ENCODE data around the gene P3H1.

Gene P3H1

GRCh38 chr1:42783092-42783491, 16.3 kb upstream of the P3H1 start:
- H3K4me3 ChIP-seq (ENCODE audit: low read depth, low read length), result no peak overlapping the region
- no peak for DNase-seq (ENCODE audit: low read depth)
- TF ChIP-seq CTCF (IDR thresholded peaks at IDR 0.05; ENCODE audit: low read depth, low read length, missing control alignments), result no peak

GRCh38 chr1:42780176-42780575, 13.3 kb upstream of the P3H1 start:
- no peak for DNase-seq (ENCODE audit: low read depth)
- no peak overlapping the region for H3K4me3 ChIP-seq (ENCODE audit: low read depth, low read length)
- TF ChIP-seq CTCF (IDR thresholded peaks at IDR 0.05; ENCODE audit: low read depth, low read length, missing control alignments), result no peak

GRCh38 chr1:42779725-42780124, 12.9 kb upstream of the P3H1 start:
- no peak for TF ChIP-seq CTCF (IDR thresholded peaks at IDR 0.05; ENCODE audit: low read depth, low read length, missing control alignments)
- no peak overlapping the region for H3K4me3 ChIP-seq (ENCODE audit: low read depth, low read length)
- no peak for DNase-seq (ENCODE audit: low read depth)

- peak; percentile 66 for TF ChIP-seq CTCF (IDR thresholded peaks at IDR 0.05; ENCODE audit: low read depth, low read length, missing control alignments)
- H3K4me3 ChIP-seq (ENCODE audit: low read depth, low read length), result no peak overlapping the region
- no peak for DNase-seq (ENCODE audit: low read depth)
Observed at GRCh38 chr1:42777852-42778251, 11.0 kb upstream of the P3H1 start.

GRCh38 chr1:42776502-42776901, 9.7 kb upstream of the P3H1 start:
- no peak overlapping the region for H3K4me3 ChIP-seq (ENCODE audit: low read depth, low read length)
- no peak for TF ChIP-seq CTCF (IDR thresholded peaks at IDR 0.05; ENCODE audit: low read depth, low read length, missing control alignments)
- DNase-seq (ENCODE audit: low read depth), result no peak

- H3K4me3 ChIP-seq (ENCODE audit: low read depth, low read length), result no peak overlapping the region
- no peak for DNase-seq (ENCODE audit: low read depth)
- TF ChIP-seq CTCF (IDR thresholded peaks at IDR 0.05; ENCODE audit: low read depth, low read length, missing control alignments), result no peak
Observed at GRCh38 chr1:42774928-42775526, 8.2 kb upstream of the P3H1 start.

- no peak for TF ChIP-seq CTCF (IDR thresholded peaks at IDR 0.05; ENCODE audit: low read depth, low read length, missing control alignments)
- no peak for DNase-seq (ENCODE audit: low read depth)
- H3K4me3 ChIP-seq (ENCODE audit: low read depth, low read length), result no peak overlapping the region
Observed at GRCh38 chr1:42773420-42773819, 6.6 kb upstream of the P3H1 start.
